ENCODE data around the gene MAD2L2.

The MAD2L2 gene

DNA sequence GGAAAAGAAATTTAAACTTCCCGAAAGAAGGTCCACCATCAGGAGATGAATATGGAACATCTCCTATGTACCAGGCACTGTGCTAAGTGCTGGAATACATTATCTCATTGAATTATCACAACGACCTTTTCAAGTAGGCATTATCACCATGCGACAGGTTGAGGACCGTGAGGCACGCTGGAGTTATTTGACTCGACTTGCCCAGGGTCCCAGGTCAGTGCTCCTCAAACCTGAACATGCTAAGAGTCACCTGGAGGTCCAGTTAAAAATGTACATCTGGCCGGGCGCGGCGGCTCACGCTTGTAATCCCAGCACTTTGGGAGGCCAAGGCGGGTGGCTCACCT is 39.1 kb upstream of the MAD2L2 start:
- H3K9me3 ChIP-seq (ENCODE audit: control insufficient read depth, low read length) = no peaks in the 10 kb centered on the region
- no peak overlapping the region for H3K4me3 ChIP-seq (ENCODE audit: extremely low read depth, insufficient read depth, low read length, poor library complexity, severe bottlenecking)
- no peak overlapping the region for H3K27ac ChIP-seq (ENCODE audit: low read depth, low read length, severe bottlenecking)
- H3K36me3 ChIP-seq (ENCODE audit: control insufficient read depth, insufficient read depth, low read length) = no peaks in the 10 kb centered on the region
- WGBS, 2 experiments (ENCODE audit: insufficient coverage in 2 of 2) = 89 to 97% methylated on average over 11 to 12 of the region's 12 CpGs
- no peaks in the 10 kb centered on the region for H3K4me1 ChIP-seq (ENCODE audit: control insufficient read depth, insufficient read depth, low read length, poor library complexity, severe bottlenecking)

DNA sequence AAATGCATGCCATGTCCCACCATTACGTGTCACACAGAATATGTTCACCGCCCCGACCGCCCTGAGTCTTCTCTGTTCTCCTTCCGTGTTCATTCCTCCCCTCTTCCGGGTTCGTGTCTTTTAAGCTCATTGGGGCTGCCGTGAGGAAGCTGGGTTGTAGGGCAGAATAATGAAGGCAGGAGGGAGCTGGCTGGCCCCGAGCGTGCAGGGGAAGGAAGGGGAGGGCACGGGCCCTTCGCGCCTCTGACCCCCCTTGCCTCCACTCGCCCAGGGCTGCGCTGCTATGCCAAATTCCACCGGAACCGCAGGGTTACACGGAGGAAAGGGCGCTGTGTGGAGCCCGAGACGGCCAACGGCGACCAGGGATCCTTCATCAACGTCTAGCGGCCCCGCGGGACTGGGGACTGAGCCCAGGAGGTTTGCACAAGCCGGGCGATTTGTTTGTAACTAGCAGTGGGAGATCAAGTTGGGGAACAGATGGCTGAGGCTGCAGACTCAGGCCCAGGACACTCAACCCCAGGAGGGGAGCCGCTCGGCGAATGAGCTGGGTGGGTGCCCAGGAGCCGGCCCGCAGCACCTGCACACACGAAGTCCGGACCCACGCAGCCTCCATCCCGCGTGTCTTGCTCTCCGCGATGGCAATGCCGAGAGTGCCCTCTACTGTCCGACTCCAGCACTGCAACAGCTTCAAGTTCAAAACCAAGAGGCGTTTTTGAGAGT is 38.5 kb upstream of the MAD2L2 start:
- H3K27ac ChIP-seq (ENCODE audit: low read depth, low read length, severe bottlenecking) = no peak overlapping the region

DNA sequence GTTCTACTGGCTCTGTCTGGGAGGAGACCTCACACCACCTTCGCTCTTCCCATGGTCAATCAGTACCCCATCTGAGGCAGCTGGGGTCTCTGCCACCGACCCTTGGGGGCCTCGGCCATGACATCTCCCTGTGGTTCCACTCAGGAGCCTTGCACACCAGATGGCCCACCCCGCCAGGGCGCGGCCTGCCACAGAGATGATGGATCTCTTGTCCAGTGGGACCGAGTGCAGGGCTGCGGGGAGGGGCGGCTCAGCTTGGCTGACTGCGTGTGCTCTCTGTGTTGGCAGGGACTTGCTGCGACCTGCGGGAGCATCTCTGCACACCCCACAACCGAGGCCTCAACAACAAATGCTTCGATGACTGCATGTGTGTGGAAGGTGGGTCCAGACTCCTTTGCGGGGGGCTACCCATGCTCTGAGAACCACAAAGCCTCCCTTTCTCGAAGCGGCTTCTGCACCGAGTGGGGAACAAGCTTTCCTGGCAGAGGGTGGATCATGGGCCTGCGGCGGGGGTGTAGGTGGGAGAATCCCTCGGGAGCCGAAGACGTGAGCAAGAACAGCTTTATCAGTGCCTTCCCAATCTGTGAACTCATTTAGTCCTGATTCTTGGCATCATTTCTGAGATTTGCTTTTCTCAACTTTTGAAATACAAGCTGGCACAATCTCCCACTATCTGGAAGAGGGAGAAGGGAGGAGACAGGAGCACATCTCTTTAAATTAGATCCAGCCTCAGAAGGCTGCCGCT is 34.1 kb upstream of the MAD2L2 start:
- Histone ChIP-seq H3K4me3 (ENCODE audit: extremely low read depth, insufficient read depth, low read length, poor library complexity, severe bottlenecking) (no peak overlapping the region), H3K9me3 (ENCODE audit: control insufficient read depth, low read length) (no peaks in the 10 kb centered on the region), H3K36me3 (ENCODE audit: control insufficient read depth, insufficient read depth, low read length) (no peaks in the 10 kb centered on the region), H3K4me1 (ENCODE audit: control insufficient read depth, insufficient read depth, low read length, poor library complexity, severe bottlenecking) (no peaks in the 10 kb centered on the region), H3K27ac (ENCODE audit: low read depth, low read length, severe bottlenecking) (no peak overlapping the region)
- 95% methylated on average over 13 to 20 of the region's 24 CpGs for WGBS, 2 experiments (ENCODE audit: insufficient coverage in 2 of 2)

More for the DNA sequence above, 38.5 kb upstream of the MAD2L2 start:
- 26 to 53% methylated on average over 19 to 33 of the region's 44 CpGs for WGBS, 2 experiments (ENCODE audit: insufficient coverage in 2 of 2)
- Histone ChIP-seq H3K4me1 (ENCODE audit: control insufficient read depth, insufficient read depth, low read length, poor library complexity, severe bottlenecking) (no peaks in the 10 kb centered on the region), H3K36me3 (ENCODE audit: control insufficient read depth, insufficient read depth, low read length) (no peaks in the 10 kb centered on the region), H3K9me3 (ENCODE audit: control insufficient read depth, low read length) (no peaks in the 10 kb centered on the region), H3K4me3 (ENCODE audit: extremely low read depth, insufficient read depth, low read length, poor library complexity, severe bottlenecking) (no peak overlapping the region)

DNA sequence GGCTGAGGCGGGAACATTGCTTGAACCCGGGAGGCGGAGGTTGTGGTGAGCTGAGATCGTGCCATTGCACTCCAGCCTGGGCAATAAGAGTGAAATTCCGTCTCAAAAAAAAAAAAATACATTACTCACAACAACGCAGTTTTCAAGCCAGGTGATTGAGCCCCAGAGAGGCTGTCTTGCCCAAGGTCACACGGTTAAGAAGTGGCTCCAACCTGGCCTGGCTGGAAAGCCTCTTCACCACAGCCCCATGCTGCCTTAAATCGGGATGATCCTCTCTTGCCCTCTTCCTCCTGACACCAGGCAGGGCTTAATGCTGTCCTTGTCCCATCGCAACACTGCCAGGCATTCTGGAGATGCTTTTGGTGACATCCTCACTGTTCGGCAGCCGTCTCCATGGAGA is 32.1 kb upstream of the MAD2L2 start:
- H3K4me3 ChIP-seq (ENCODE audit: extremely low read depth, insufficient read depth, low read length, poor library complexity, severe bottlenecking) = no peak overlapping the region
- H3K36me3 ChIP-seq (ENCODE audit: control insufficient read depth, insufficient read depth, low read length) = no peaks in the 10 kb centered on the region
- no peaks in the 10 kb centered on the region for H3K9me3 ChIP-seq (ENCODE audit: control insufficient read depth, low read length)
- H3K4me1 ChIP-seq (ENCODE audit: control insufficient read depth, insufficient read depth, low read length, poor library complexity, severe bottlenecking) = no peaks in the 10 kb centered on the region
- H3K27ac ChIP-seq (ENCODE audit: low read depth, low read length, severe bottlenecking) = no peak overlapping the region
- WGBS, 2 experiments (ENCODE audit: insufficient coverage in 2 of 2) = 86 to 95% methylated on average over 9 of the region's 11 CpGs

DNA sequence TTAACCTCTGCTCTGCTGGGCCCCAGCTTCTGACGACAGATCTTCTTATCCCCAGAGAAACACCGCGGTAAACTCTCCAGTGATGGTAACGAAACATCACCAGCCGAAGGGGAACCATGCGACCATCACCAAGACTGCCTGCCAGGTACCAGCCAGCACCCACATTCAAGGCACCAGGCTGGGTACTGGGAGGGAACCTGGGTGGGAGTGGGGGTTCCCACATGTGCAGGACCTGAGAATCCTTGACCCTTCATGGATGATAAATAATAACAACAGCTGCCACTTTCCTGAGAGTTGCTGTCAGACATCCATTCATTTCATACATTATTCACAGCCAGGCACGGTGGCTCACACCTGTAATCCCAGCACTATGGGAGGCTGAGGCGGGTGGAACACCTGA is 31.3 kb upstream of the MAD2L2 start:
- H3K4me3 ChIP-seq (ENCODE audit: extremely low read depth, insufficient read depth, low read length, poor library complexity, severe bottlenecking) = no peak overlapping the region
- H3K27ac ChIP-seq (ENCODE audit: low read depth, low read length, severe bottlenecking) = no peak overlapping the region
- 89 to 96% methylated on average over 5 to 7 of the region's 8 CpGs for WGBS, 2 experiments (ENCODE audit: insufficient coverage in 2 of 2)
- H3K4me1 ChIP-seq (ENCODE audit: control insufficient read depth, insufficient read depth, low read length, poor library complexity, severe bottlenecking) = no peaks in the 10 kb centered on the region
- H3K9me3 ChIP-seq (ENCODE audit: control insufficient read depth, low read length) = no peaks in the 10 kb centered on the region
- no peaks in the 10 kb centered on the region for H3K36me3 ChIP-seq (ENCODE audit: control insufficient read depth, insufficient read depth, low read length)

DNA sequence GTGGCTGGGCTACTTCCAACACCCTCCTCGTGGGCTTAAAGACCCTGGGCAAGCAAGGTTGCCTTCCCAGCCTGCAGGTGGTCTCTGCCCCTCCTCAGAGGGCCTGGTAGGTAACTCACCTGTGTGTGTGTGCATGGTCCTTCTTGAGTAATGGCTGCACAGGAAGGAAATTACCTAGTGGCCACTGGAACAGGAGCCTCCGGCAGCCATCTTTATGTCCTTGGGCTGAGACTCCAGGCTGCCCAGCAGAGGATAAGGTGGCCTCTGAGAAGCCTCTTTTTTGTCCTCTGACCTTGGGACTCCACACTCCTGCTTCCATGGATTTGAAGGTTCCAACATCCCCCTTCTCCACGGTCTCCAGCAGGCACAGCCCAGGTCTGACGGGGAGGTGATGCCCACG is 30.5 kb upstream of the MAD2L2 start:
- Histone ChIP-seq H3K4me3 (ENCODE audit: extremely low read depth, insufficient read depth, low read length, poor library complexity, severe bottlenecking) (no peak overlapping the region), H3K9me3 (ENCODE audit: control insufficient read depth, low read length) (no peaks in the 10 kb centered on the region), H3K27ac (ENCODE audit: low read depth, low read length, severe bottlenecking) (no peak overlapping the region), H3K4me1 (ENCODE audit: control insufficient read depth, insufficient read depth, low read length, poor library complexity, severe bottlenecking) (no peaks in the 10 kb centered on the region), H3K36me3 (ENCODE audit: control insufficient read depth, insufficient read depth, low read length) (no peaks in the 10 kb centered on the region)
- 93% methylated on average over 4 to 5 of the region's 5 CpGs for WGBS, 2 experiments (ENCODE audit: insufficient coverage in 2 of 2)

DNA sequence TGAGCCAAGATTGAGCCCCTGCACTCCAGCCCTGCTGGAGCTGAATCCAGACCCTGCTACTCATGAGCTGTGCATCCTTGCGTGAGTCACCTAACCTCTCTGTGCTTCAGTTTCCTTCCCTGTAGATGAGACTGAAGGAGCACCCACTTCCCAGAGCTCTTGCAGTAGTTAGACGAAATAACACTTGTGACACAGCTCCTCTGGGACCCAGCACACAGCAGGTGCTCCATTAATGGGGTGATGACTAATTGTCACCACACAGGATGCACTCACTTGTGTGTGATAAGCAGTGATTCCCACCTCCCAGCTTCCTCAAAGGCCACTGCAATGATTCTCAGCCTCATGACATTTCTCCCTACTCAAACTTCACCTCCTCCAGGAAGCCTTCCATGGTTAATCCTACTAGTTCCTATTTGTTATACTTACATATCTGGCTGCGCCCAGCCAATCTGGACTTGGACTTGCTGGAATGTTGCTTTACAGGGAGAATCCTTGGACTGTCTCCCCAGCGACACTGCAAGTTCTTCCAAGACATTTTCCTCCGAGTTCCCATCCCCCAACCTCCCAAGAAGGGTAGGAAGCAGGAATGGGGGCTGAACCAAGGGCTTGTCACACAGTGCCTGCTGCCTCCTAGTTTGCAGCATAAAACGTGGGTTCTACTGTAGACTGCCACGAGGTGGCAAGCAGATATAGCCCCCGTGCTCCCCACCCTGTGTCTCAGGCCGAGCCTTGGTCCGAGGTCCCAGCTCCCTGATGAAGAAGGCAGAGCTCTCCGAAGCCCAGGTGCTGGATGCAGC is 27.8 kb upstream of the MAD2L2 start:
- Histone ChIP-seq H3K36me3 (ENCODE audit: control insufficient read depth, insufficient read depth, low read length) (no peaks in the 10 kb centered on the region), H3K4me3 (ENCODE audit: extremely low read depth, insufficient read depth, low read length, poor library complexity, severe bottlenecking) (no peak overlapping the region), H3K4me1 (ENCODE audit: control insufficient read depth, insufficient read depth, low read length, poor library complexity, severe bottlenecking) (no peaks in the 10 kb centered on the region), H3K9me3 (ENCODE audit: control insufficient read depth, low read length) (no peaks in the 10 kb centered on the region), H3K27ac (ENCODE audit: low read depth, low read length, severe bottlenecking) (no peak overlapping the region)
- WGBS, 2 experiments (ENCODE audit: insufficient coverage in 2 of 2) = 89 to 90% methylated on average over 9 to 10 of the region's 11 CpGs

DNA sequence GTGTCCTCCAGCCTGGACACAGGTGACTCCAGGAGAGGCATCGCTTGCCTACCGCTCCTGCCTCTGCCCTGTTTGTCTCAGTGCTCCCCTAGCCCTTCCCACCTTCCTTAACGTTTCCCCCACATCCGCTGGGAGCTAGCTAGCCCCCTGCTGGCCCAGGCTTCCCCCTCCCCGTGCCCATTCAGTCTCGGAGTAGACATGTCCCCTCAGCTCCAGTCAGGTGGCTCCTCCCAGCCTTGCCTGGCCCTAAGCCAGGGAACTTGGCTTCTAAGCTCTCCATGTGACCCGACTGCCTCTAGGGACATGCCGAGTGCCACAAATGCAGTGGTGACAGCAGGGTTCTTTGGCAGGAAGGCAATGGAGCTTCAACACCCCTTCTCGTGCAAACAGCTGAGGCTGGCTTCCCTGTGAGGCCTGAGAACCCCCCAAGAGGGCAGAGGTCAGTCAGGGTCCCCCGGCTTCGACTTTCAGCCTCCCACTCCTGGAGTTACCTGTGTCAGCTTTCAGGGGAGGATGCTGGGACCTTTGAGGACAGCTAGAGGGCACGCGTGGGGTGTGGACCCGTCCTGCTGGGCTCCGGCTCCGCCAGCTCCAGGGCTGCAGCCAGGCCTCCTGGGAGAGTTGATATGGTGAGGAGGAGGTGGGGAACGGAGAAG is 26.8 kb upstream of the MAD2L2 start:
- H3K27ac ChIP-seq (ENCODE audit: low read depth, low read length, severe bottlenecking) = no peak overlapping the region
- no peaks in the 10 kb centered on the region for H3K4me1 ChIP-seq (ENCODE audit: control insufficient read depth, insufficient read depth, low read length, poor library complexity, severe bottlenecking)
- no peaks in the 10 kb centered on the region for H3K36me3 ChIP-seq (ENCODE audit: control insufficient read depth, insufficient read depth, low read length)
- no peaks in the 10 kb centered on the region for H3K9me3 ChIP-seq (ENCODE audit: control insufficient read depth, low read length)
- no peak overlapping the region for H3K4me3 ChIP-seq (ENCODE audit: extremely low read depth, insufficient read depth, low read length, poor library complexity, severe bottlenecking)
- WGBS, 2 experiments (ENCODE audit: insufficient coverage in 2 of 2) = 76 to 78% methylated on average over 14 to 17 of the region's 17 CpGs

DNA sequence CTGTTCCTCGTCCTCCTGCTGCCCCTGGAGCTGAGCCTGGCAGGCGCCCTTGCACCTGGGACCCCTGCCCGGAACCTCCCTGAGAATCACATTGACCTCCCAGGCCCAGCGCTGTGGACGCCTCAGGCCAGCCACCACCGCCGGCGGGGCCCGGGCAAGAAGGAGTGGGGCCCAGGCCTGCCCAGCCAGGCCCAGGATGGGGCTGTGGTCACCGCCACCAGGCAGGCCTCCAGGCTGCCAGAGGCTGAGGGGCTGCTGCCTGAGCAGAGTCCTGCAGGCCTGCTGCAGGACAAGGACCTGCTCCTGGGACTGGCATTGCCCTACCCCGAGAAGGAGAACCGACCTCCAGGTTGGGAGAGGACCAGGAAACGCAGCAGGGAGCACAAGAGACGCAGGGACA is 25.3 kb upstream of the MAD2L2 start:
- whole genome bisulfite sequencing, 2 experiments (ENCODE audit: insufficient coverage in 2 of 2) = 93 to 96% methylated on average over 13 to 14 of the region's 14 CpGs
- Histone ChIP-seq H3K4me3 (ENCODE audit: extremely low read depth, insufficient read depth, low read length, poor library complexity, severe bottlenecking) (no peak overlapping the region), H3K36me3 (ENCODE audit: control insufficient read depth, insufficient read depth, low read length) (no peaks in the 10 kb centered on the region), H3K4me1 (ENCODE audit: control insufficient read depth, insufficient read depth, low read length, poor library complexity, severe bottlenecking) (no peaks in the 10 kb centered on the region), H3K27ac (ENCODE audit: low read depth, low read length, severe bottlenecking) (no peak overlapping the region), H3K9me3 (ENCODE audit: control insufficient read depth, low read length) (no peaks in the 10 kb centered on the region)

DNA sequence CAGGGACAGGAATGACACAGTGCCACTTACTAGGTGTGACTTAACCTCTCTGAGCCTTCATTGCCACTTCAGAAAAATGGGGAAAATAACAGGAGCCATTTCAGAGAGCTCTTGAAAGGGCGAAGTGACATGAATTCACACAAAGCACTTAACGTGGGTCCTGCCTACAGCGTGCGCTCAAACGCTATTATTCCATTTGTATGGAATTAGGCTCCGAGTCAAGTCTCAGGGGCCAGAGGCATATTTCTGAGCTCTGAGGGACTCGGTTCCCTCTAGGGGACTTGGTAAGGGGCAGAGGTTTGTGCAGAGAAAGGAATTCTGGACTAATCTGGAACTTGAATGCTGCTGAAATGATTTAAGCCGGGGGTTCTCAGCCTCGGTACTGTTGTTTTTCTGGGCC is 24.6 kb upstream of the MAD2L2 start:
- H3K4me1 ChIP-seq (ENCODE audit: control insufficient read depth, insufficient read depth, low read length, poor library complexity, severe bottlenecking) = no peaks in the 10 kb centered on the region
- no peak overlapping the region for H3K27ac ChIP-seq (ENCODE audit: low read depth, low read length, severe bottlenecking)
- H3K9me3 ChIP-seq (ENCODE audit: control insufficient read depth, low read length) = no peaks in the 10 kb centered on the region
- H3K4me3 ChIP-seq (ENCODE audit: extremely low read depth, insufficient read depth, low read length, poor library complexity, severe bottlenecking) = no peak overlapping the region
- no peaks in the 10 kb centered on the region for H3K36me3 ChIP-seq (ENCODE audit: control insufficient read depth, insufficient read depth, low read length)
- WGBS, 2 experiments (ENCODE audit: insufficient coverage in 2 of 2) = 83 to 94% methylated on average over 9 of the region's 9 CpGs
